OCI-LY7 (cell line): ENCODE results near the gene HAT1. TPM values are rescaled to one million over a fixed set of nuclear protein-coding genes. Genes with fewer than 3 reads are reported as not detected.
A peak's percentile ranks its signal among the peaks of the same experiment; 100 is the strongest.

Experiments
- BruUV-seq: library from RNA; stranded (reverse); fragments of 400-500 nt; replicated peaks from 2 replicates; lab custom pipeline; 2021; lab: Mats Ljungman, UMichigan
- CTCF ChIA-PET: fragments of 300-600 bp; sonication (Branson Sonifier 250); formaldehyde crosslinking; loops from one replicate; lab custom pipeline; 2022; ENCODE audit warnings: antibody characterized with exemption; ENCODE audit not compliant: unreplicated experiment; lab: Charles Lee
- POLR2A ChIA-PET: fragments of 300-600 bp; sonication (Branson Sonifier 250); formaldehyde crosslinking; loops from one replicate; lab custom pipeline; 2022; ENCODE audit warnings: antibody characterized with exemption; lab: Charles Lee
- DNase-seq: peaks from one replicate; pipeline ENCODE4 v3.0.0-alpha.2; 2015; ENCODE audit warnings: low spot score
- H2AFZ ChIP-seq: fragments of 200-600 bp; sonication (generic), shearing (Covaris generic); 2 replicates; pipeline ENCODE4 v1.6.1; 2014; ENCODE audit warnings: mild to moderate bottlenecking, antibody characterized with exemption, low read length, moderate library complexity
- H3K27ac ChIP-seq: fragments of 200-600 bp; sonication (generic); 2 replicates; pipeline ENCODE4 v1.5.1; 2014; ENCODE audit warnings: mixed run types, low read depth, mild to moderate bottlenecking, moderate library complexity, low read length, inconsistent platforms; ENCODE audit not compliant: poor library complexity, severe bottlenecking
- H3K36me3 ChIP-seq: fragments of 200-600 bp; sonication (generic); 2 replicates; pipeline ENCODE4 v1.6.1; 2014; ENCODE audit warnings: mild to moderate bottlenecking, antibody characterized with exemption, low read length, moderate library complexity, mixed read lengths; ENCODE audit not compliant: insufficient read depth
- H3K4me1 ChIP-seq: fragments of 200-600 bp; sonication (generic); 2 replicates; pipeline ENCODE4 v1.5.1; 2014; ENCODE audit warnings: mild to moderate bottlenecking, low read length; ENCODE audit not compliant: insufficient read depth, poor library complexity, severe bottlenecking
- H3K4me2 ChIP-seq: fragments of 200-600 bp; sonication (generic); 2 replicates; pipeline ENCODE4 v1.6.1; 2014; ENCODE audit warnings: mild to moderate bottlenecking, low read length
- H3K4me3 ChIP-seq: fragments of 200-600 bp; sonication (generic); 2 replicates; pipeline ENCODE4 v1.5.1; 2014; ENCODE audit warnings: mild to moderate bottlenecking, low read depth, low read length; ENCODE audit not compliant: poor library complexity, severe bottlenecking
- H3K79me2 ChIP-seq: fragments of 200-600 bp; sonication (generic); 2 replicates; pipeline ENCODE4 v1.6.1; 2016; ENCODE audit warnings: low read depth, mild to moderate bottlenecking, low read length, moderate library complexity, mixed read lengths; ENCODE audit not compliant: insufficient read depth
- H3K9me2 ChIP-seq: fragments of 200-600 bp; sonication (generic); 2 replicates; pipeline ENCODE4 v1.6.1; 2016; ENCODE audit warnings: mild to moderate bottlenecking, low read length, mixed read lengths; ENCODE audit not compliant: insufficient read depth
- H3K9me3 ChIP-seq: fragments of 200-600 bp; sonication (generic); 2 replicates; pipeline ENCODE4 v1.6.1; 2014; ENCODE audit warnings: mild to moderate bottlenecking, mixed run types, low read length, mixed read lengths
- H4K20me1 ChIP-seq: fragments of 200-600 bp; sonication (generic); 2 replicates; pipeline ENCODE4 v1.6.1; 2014; ENCODE audit warnings: mild to moderate bottlenecking, antibody characterized with exemption, low read length, moderate library complexity, mixed read lengths; ENCODE audit not compliant: insufficient read depth
- EZH2phosphoT487 ChIP-seq: fragments of 200-600 bp; sonication (generic); IDR thresholded peaks from 2 replicates; pipeline ENCODE4 v1.6.1; 2018; ENCODE audit warnings: low read depth, borderline replicate concordance, mild to moderate bottlenecking, mixed run types, antibody characterized with exemption, low read length, moderate library complexity, mixed read lengths
- intact Hi-C: fragments of 100-400 bp; cut with micrococcal nuclease; formaldehyde crosslinking; loops from one replicate; pipeline ENCODE4 v1.10.0; 2022; ENCODE audit not compliant: unreplicated experiment
- total RNA-seq, 2 experiments: library from RNA; depleted of rRNA in 1 of 2; stranded (reverse); fragments of >200 nt in 1 of 2; shearing (Covaris generic) in 1 of 2; gene quantifications; 2 replicates each; pipeline ENCODE4 v1.2.3, GENCODE V29; 2014 to 2022
- TF ChIP-seq, protein P1 (sequence below): fragments of 200-600 bp; sonication (generic); conservative IDR thresholded peaks from 2 replicates; pipeline ENCODE4 v1.5.1; 2014; ENCODE audit warnings: mild to moderate bottlenecking, antibody characterized with exemption, low read length, moderate library complexity, mixed read lengths

Gene HAT1
- total RNA-seq, 2 experiments from 2014 or later, result 77.5 to 96.5 TPM

DNA sequence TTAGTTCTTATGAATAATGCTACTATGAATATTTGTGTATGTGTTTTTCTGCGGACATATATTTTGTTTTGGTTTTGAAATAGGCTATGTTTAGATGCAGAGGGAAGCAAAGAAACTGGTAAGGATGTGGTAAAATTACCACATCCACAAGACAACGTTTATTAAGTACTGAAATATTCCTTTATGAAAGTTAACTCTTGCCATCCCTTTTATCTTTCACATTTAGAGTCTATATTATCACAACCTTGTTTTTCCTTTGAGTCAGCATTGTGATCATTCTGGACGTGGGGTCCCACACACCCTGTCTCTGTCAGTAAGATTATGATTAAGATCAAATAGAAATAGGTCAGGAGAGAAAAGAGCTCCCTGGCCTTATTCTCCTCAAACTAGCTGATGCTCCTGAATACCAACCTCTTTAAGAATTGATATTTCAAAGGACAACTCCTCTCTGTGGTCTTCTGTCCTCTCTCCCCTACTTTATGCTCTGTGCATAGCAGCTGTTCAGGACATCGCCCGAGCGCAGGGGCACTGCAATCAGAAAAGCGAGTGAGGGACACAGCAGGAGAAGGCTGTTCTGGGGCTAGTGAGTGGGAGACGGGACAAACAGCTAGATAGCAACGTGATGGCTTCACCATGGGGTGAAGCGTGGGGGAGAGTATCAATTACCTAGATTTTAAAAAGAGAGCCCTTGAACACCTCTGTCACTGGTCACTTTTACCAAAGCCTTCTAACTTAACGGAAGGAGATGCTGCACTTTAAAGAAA, 89.7 kb downstream of the HAT1 start:
- TF ChIP-seq, protein P1, sequence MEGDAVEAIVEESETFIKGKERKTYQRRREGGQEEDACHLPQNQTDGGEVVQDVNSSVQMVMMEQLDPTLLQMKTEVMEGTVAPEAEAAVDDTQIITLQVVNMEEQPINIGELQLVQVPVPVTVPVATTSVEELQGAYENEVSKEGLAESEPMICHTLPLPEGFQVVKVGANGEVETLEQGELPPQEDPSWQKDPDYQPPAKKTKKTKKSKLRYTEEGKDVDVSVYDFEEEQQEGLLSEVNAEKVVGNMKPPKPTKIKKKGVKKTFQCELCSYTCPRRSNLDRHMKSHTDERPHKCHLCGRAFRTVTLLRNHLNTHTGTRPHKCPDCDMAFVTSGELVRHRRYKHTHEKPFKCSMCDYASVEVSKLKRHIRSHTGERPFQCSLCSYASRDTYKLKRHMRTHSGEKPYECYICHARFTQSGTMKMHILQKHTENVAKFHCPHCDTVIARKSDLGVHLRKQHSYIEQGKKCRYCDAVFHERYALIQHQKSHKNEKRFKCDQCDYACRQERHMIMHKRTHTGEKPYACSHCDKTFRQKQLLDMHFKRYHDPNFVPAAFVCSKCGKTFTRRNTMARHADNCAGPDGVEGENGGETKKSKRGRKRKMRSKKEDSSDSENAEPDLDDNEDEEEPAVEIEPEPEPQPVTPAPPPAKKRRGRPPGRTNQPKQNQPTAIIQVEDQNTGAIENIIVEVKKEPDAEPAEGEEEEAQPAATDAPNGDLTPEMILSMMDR, result no peak
- no peak for TF ChIP-seq EZH2phosphoT487
- no TSS peak for BruUV-seq
- Histone ChIP-seq H3K36me3 (no peaks in the 10 kb centered on the region), H3K4me2 (no peak overlapping the region), H3K4me3 (no peak overlapping the region), H3K9me2 (no peaks in the 10 kb centered on the region), H3K4me1 (peaks cover 3% of the 10 kb centered on the region), H4K20me1 (no peaks in the 10 kb centered on the region), H2AFZ (no peak overlapping the region), H3K9me3 (no peaks in the 10 kb centered on the region), H3K27ac (no peak overlapping the region), H3K79me2 (no peaks in the 10 kb centered on the region)
- CTCF ChIA-PET, result no interaction called here
- POLR2A ChIA-PET, result interaction anchor here (0.5 to 0.9 kb wide), 2 partner anchors 9 to 460 kb away, joined by 3 read pairs; no protein-coding TSS in a partner anchor
- intact Hi-C loops, result no loop called here
- DNase-seq, result no peak

DNA sequence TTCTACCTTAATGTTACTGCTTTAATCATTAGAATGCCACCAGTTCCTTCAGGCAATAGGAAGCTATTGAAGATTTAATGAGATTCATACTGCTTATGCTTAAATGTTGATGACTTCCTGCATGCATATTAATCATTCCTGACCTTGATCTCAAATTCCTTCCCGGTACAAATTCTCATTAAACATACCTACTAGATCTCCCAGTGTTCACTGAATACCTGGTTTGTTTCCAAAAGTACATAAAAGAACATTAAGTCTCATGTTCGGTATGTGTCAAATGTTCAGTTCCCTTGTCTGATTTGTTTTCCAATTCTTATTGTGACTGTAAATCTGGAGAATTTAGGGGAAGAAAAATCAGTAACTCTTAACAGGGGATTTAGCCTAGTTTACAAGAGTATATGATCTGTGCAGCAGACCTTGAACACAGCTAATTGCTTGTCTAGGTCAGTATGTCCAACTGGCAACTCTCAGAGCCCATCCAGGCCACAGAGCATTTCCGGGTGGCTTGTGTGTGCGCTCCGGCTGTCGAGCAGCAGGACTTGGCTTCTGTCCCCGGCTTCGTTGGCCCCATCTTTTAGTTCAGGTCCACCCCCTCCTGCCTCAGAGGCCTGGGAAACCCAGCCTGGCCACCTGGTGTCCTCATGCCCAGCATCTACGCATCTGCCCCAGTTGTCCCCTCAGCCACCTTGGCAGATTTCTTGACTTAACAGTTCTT, 90.6 kb downstream of the HAT1 start:
- CTCF ChIA-PET, result no interaction called here
- H3K27ac ChIP-seq, result no peak overlapping the region
- intact Hi-C loops, result no loop called here
- POLR2A ChIA-PET, result interaction anchor here (0.5 to 0.7 kb wide), 2 partner anchors 461 to 930 kb away, joined by 3 read pairs; no protein-coding TSS in a partner anchor
- no peaks in the 10 kb centered on the region for H3K9me3 ChIP-seq
- BruUV-seq, result no TSS peak
- H3K4me3 ChIP-seq, result no peak overlapping the region
- no peak for TF ChIP-seq EZH2phosphoT487
- TF ChIP-seq, protein P1, result no peak
- H3K4me2 ChIP-seq, result peak overlapping the region; percentile 1; the same call in 1 of the 2 replicates
- no peak overlapping the region for H2AFZ ChIP-seq
- H4K20me1 ChIP-seq, result no peaks in the 10 kb centered on the region
- H3K4me1 ChIP-seq, result peaks cover 3% of the 10 kb centered on the region
- no peaks in the 10 kb centered on the region for H3K9me2 ChIP-seq
- H3K79me2 ChIP-seq, result no peaks in the 10 kb centered on the region
- DNase-seq, result no peak
- no peaks in the 10 kb centered on the region for H3K36me3 ChIP-seq
